Colonic mucosa (tissue), 4 donors: Measurements from ENCODE around the gene STIMATE. TPM values are rescaled to one million over a fixed set of nuclear protein-coding genes. Genes with fewer than 3 reads are reported as not detected.

Experiments used
- DNase-seq: peaks from one replicate; pipeline ENCODE4 v3.0.0-alpha.2; 2020
- H3K27ac ChIP-seq: fragments of 200-600 bp; one replicate; pipeline ENCODE4 v1.8.0; 2021
- H3K27me3 ChIP-seq: fragments of 200-600 bp; one replicate; pipeline ENCODE4 v1.8.0; 2021
- H3K36me3 ChIP-seq: fragments of 200-600 bp; one replicate; pipeline ENCODE4 v1.8.0; 2021
- H3K4me1 ChIP-seq: fragments of 200-600 bp; one replicate; pipeline ENCODE4 v1.8.0; 2021; ENCODE audit warnings: mild to moderate bottlenecking
- H3K4me3 ChIP-seq: fragments of 200-600 bp; one replicate; pipeline ENCODE4 v1.8.0; 2021
- H3K9ac ChIP-seq, 2 donors: one replicate each; pipeline ENCODE4 v1.7.0; 2013; ENCODE audit warnings: control low read depth in 2 of 2, low read depth in 2 of 2, low read length in 2 of 2
- H3K9me3 ChIP-seq: fragments of 200-600 bp; one replicate; pipeline ENCODE4 v1.8.0; 2021
- CTCF ChIP-seq: fragments of 200-600 bp; IDR thresholded peaks from one replicate; pipeline ENCODE4 v1.8.0; 2022; ENCODE audit warnings: antibody characterized with exemption, mild to moderate bottlenecking
- intact Hi-C: fragments of 100-400 bp; cut with DNase I; formaldehyde crosslinking; loops from one replicate; pipeline ENCODE4 v1.14.1; 2022
- total RNA-seq, 2 donors: library from RNA; stranded (reverse); fragmentation: NEBNext Ultra II Directional in 1 of 2; extraction: Animal tissue kit (Norgen Biotek cat#: 25700) in 1 of 2; gene quantifications; one replicate each; pipeline ENCODE4 v1.2.1, GENCODE V29; 2021
- donor health status: healthy.
- donor health status: DM: no; HTN: no; CAD: no.
- donor health status: DM: no; HTN: no; CAD: no.

STIMATE gene
- total RNA-seq, 2 donors from 2014 or later = 7.4 to 15.3 TPM

- no peak for DNase-seq
- Histone ChIP-seq H3K27me3 (no peaks in the 10 kb centered on the region), H3K9ac (no peak overlapping the region), H3K9me3 (no peaks in the 10 kb centered on the region), H3K36me3 (no peaks in the 10 kb centered on the region), H3K27ac (no peak overlapping the region), H3K4me1 (no peaks in the 10 kb centered on the region), H3K4me3 (no peak overlapping the region)
- no peak for TF ChIP-seq CTCF
- intact Hi-C loops = no loop called here
Measured at GRCh38 chr3:52824037-52824436, 73.3 kb downstream of the STIMATE start.

GRCh38 chr3:52822363-52822762 is 75.0 kb downstream of the STIMATE start:
- H3K27me3 ChIP-seq = no peaks in the 10 kb centered on the region
- intact Hi-C loops = no loop called here
- no peaks in the 10 kb centered on the region for H3K9me3 ChIP-seq
- no peak for DNase-seq
- H3K36me3 ChIP-seq = no peaks in the 10 kb centered on the region
- no peak overlapping the region for H3K4me3 ChIP-seq
- H3K4me1 ChIP-seq = no peaks in the 10 kb centered on the region
- TF ChIP-seq CTCF = no peak
- no peak overlapping the region for H3K27ac ChIP-seq
- H3K9ac ChIP-seq = no peak overlapping the region

- peak; percentile 53 for TF ChIP-seq CTCF
- Histone ChIP-seq H3K9me3 (no peaks in the 10 kb centered on the region), H3K27me3 (no peaks in the 10 kb centered on the region), H3K4me3 (no peak overlapping the region), H3K4me1 (no peaks in the 10 kb centered on the region), H3K36me3 (no peaks in the 10 kb centered on the region), H3K27ac (no peak overlapping the region), H3K9ac (no peak overlapping the region)
- intact Hi-C loops = no loop called here
- no peak for DNase-seq
Measured at GRCh38 chr3:52820736-52821135, 76.6 kb downstream of the STIMATE start.

GRCh38 chr3:52819936-52820335 is 77.4 kb downstream of the STIMATE start:
- Histone ChIP-seq H3K9ac (no peak overlapping the region), H3K36me3 (no peaks in the 10 kb centered on the region), H3K4me3 (no peak overlapping the region), H3K9me3 (no peaks in the 10 kb centered on the region), H3K27ac (no peak overlapping the region), H3K27me3 (no peaks in the 10 kb centered on the region), H3K4me1 (no peaks in the 10 kb centered on the region)
- intact Hi-C loops = no loop called here
- no peak for TF ChIP-seq CTCF
- no peak for DNase-seq

- Histone ChIP-seq H3K27ac (no peak overlapping the region), H3K36me3 (no peaks in the 10 kb centered on the region), H3K9me3 (no peaks in the 10 kb centered on the region), H3K4me1 (no peaks in the 10 kb centered on the region), H3K9ac (no peak overlapping the region), H3K4me3 (no peak overlapping the region), H3K27me3 (no peaks in the 10 kb centered on the region)
- intact Hi-C loops = no loop called here
- no peak for DNase-seq
- no peak for TF ChIP-seq CTCF
Measured at GRCh38 chr3:52817860-52818259, 79.5 kb downstream of the STIMATE start.

GRCh38 chr3:52817221-52817620 is 80.1 kb downstream of the STIMATE start:
- no peaks in the 10 kb centered on the region for H3K27me3 ChIP-seq
- no peak overlapping the region for H3K9ac ChIP-seq
- intact Hi-C loops = no loop called here
- no peaks in the 10 kb centered on the region for H3K36me3 ChIP-seq
- no peaks in the 10 kb centered on the region for H3K4me1 ChIP-seq
- no peak overlapping the region for H3K4me3 ChIP-seq
- no peak for DNase-seq
- TF ChIP-seq CTCF = no peak
- no peak overlapping the region for H3K27ac ChIP-seq
- no peaks in the 10 kb centered on the region for H3K9me3 ChIP-seq
